Hematopoietic multipotent progenitor cell (in vitro differentiated cells): ENCODE data around the gene KLHL40. TPM values are rescaled to one million over a fixed set of nuclear protein-coding genes. Genes with fewer than 3 reads are reported as not detected.

Source experiments
- DNase-seq, 3 donors: peaks; one replicate each; pipeline ENCODE4 v3.0.0-alpha.2; 2011 to 2015; ENCODE audit warnings: low read depth in 2 of 3, low spot score in 2 of 3
- total RNA-seq: library from RNA; depleted of rRNA; stranded (reverse); fragments of >200 nt; gene quantifications from one replicate; pipeline ENCODE4 v1.2.3, GENCODE V29; 2012

KLHL40 gene
- total RNA-seq, 1 donor, result under 0.01 TPM

DNA sequence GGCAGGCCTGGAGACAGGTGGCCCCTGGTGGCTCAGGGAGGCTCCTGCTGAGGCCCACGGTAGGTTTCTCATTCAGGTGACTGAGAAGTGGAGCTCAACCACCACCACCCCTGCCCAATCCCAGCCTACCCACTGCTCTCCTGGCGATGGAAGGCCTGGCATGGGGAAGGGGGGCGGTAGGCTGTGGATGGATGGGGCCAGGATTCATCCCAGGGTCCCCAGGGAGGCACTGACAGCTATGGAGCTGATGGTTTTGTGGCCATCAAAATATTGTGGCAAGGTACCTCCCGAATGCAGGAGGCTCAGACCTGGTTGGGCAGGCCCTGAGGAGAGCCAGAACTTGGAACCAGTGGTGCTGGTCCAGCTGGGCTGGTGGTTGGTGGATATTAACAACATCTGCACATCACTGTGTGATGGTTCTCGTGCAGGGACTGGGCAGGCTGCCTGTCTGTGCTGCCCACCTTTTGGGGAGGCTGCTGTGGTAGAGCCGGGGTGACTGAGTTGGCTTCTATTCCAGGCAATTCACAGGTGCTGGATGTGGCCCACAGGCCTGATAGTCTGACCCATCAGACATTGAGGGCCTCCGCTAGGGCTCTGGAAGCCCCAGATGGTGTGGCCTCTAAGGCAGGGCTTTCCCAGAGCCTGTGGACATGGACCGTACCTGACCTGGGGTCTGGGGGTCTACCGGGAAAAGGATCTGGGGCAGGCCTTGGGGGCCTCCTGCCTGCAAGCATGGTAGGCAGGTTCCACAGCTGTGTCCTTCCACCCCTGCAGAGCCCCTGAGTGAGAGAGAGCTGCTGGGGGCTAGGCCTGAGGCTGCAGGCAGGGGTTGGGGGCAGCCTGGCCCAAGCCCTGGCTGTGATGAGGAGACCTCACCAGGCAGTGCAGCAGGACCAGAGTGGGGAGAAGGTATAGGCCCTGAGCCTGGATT lies 28.4 kb upstream of the KLHL40 start:
- DNase-seq, result no peak

DNA sequence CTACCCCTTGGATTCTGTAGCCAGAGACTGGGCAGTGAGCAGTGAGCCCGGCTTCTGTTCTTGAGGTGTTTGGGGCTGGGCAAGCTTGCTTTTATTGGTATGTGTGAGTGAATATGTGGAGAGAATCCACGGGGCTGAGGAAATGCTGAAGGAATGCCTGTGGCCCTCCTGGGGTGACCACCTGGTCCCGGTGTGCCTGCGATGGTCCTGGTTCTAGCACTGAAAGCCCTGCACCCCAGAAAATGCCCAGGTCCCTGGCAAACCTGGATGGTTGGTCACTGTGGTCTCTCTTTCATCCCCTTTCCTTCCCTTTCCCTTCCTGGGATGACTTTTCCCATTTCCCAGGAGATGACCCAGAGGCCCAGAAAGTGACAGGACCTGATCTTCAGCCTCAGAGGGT lies 27.7 kb upstream of the KLHL40 start:
- DNase-seq, result no peak

DNA sequence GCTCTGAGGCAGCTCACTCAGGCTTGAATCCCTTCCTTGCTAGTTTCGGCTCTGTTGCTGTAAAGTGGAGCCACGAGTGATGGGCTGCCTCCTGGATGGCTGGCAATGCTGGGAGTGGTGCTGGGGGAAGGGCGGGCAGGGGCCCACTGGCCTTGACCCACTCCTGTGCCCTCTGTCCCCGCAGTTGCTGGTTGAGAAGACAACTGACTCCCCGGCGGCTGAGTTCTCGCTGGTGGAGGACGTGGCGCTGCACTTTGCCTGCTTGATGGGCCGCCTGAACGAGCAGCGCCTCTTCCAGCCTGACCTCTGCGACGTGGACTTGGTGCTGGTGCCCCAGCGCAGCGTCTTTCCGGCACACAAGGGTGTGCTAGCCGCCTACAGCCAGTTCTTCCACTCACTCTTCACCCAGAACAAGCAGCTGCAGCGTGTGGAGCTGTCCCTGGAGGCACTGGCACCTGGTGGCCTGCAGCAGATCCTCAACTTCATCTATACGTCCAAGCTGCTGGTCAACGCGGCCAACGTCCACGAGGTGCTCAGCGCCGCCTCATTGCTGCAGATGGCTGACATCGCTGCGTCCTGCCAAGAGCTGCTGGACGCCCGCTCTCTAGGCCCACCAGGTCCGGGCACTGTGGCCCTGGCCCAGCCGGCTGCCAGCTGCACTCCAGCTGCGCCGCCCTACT lies 27.1 kb upstream of the KLHL40 start:
- no peak for DNase-seq

- no peak for DNase-seq
Measured at GRCh38 chr3:42658771-42659390, 26.5 kb upstream of the KLHL40 start.

- DNase-seq, result no peak
Measured at GRCh38 chr3:42659451-42660130, 25.7 kb upstream of the KLHL40 start.

GRCh38 chr3:42660131-42660715 lies 25.1 kb upstream of the KLHL40 start:
- DNase-seq, result no peak

GRCh38 chr3:42660898-42661297 lies 24.4 kb upstream of the KLHL40 start:
- DNase-seq, result no peak

DNA sequence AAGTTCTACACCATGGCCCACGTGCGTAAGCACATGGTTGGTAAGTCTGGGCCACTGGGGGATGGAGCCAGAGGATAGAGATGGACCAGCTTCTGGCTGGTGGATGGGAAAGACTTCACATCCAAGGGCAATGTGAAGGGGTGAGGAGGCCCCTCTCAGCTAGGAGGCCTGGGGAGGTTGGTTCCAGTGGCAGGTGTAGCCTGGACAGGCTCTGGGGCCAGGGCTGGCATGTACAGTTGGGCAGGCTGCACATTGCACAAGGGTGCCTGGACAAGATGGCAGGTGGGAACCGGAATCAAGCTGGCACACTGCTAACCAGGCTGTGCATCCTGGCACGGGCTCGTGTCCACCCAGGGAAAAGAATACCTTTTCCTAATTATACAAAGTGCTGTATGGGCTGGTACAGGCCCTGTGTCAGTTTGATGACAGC lies 23.7 kb upstream of the KLHL40 start:
- DNase-seq, result no peak

- DNase-seq, result no peak
Measured at GRCh38 chr3:42662037-42662812, 23.1 kb upstream of the KLHL40 start.

- no peak for DNase-seq
Measured at GRCh38 chr3:42662813-42663535, 22.4 kb upstream of the KLHL40 start.

DNA sequence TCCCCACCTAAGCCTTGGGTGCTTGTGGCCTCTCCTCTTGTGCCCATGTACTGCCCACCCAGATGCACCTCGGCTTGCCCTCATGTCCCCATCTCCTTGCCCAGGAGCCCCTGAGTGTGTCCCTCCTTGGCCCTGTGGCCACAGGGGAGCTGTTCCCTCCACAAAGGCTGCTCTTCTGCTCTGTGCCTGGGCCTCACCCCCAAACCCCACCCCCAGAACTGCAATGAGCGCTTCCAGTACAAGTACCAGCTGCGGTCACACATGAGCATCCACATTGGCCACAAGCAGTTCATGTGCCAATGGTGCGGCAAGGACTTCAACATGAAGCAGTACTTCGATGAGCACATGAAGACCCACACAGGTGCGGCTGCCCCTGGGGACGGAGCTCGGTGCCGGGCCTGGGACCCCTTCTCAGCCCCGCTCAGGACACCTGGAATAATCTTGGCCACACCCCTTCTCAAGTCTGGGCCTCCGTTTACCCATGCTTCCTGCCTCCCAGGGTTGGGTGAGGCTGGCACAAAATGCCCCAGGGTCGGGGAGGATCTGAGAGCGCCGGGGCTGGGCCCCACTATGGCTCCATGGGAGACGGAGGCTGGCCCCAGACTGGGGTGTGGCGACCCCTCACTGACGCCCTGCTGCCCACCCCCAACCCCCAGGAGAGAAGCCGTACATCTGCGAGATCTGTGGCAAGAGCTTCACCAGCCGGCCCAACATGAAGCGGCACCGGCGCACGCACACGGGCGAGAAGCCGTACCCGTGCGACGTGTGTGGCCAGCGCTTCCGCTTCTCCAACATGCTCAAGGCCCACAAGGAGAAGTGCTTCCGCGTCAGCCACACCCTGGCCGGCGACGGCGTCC lies 21.5 kb upstream of the KLHL40 start:
- no peak for DNase-seq

DNA sequence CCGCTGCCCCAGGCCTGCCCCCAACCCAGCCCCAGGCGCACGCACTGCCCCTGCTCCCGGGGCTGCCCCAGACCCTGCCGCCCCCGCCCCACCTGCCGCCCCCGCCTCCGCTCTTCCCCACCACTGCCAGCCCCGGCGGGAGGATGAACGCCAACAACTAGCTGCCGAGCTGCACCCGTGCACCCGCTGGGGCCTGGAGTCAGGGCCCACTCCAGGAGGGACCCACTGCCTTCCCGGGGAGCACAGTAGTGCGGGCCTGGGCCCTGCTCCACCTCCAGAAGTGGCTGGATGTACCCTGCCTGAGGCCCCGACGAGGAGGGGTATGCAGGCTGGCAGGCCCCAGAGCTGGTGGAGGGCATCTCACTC lies 20.9 kb upstream of the KLHL40 start:
- no peak for DNase-seq

- no peak for DNase-seq
Measured at GRCh38 chr3:42665050-42665878, 20.1 kb upstream of the KLHL40 start.

- DNase-seq, result no peak
Measured at GRCh38 chr3:42666022-42666421, 19.3 kb upstream of the KLHL40 start.

DNA sequence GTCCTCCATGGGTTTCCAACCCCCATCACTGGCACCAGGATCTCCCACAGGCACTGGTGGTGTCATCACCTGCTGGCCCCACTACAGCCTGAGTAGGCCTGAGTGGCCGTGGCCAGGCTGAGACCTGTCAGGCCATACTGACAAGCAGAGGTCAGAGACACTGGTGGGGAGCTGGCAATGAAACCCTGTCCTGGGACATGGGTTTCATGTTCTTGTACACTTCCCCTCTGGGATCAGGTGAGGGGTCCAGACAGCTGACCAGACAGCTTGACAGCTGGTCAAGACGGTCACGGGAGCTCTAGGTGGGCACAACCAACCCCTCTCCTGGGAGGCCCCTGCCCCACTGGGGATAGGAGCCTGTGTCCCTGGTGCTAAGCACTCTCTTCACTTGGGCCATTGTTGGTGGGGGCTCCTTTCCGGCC lies 18.7 kb upstream of the KLHL40 start:
- no peak for DNase-seq

DNA sequence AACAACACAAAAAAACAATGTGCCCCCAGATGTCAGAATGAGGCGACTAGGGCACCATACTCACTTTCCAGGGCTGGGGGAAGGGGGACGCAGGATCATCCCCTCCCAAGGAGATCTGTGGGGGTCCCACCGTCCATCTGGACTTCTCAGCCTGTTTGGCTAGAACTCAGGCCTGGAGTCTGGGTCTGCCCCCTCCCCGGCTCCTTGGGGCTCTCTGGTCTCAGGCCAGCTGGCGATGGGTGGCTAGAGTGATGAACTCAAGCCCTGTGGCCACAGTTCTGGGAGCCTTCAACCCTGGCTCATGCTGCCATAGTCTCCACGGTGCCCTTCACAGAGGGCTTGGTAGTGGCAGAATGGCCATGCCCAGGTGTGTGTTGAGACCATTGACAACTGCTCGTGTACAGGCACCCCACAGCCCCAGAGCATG lies 18.2 kb upstream of the KLHL40 start:
- no peak for DNase-seq
